Measurements from ENCODE around the gene ANKRD17.

Gene ANKRD17

GRCh38 chr4:73129319-73129718 is 129.3 kb downstream of the ANKRD17 start:
- no peak for DNase-seq (ENCODE audit: low read depth in 2 of 2)

GRCh38 chr4:73127839-73128453 is 130.7 kb downstream of the ANKRD17 start:
- no peak for DNase-seq (ENCODE audit: low read depth in 2 of 2)

- no peak for DNase-seq (ENCODE audit: low read depth in 2 of 2)
Observed at GRCh38 chr4:73109493-73109892, 149.1 kb downstream of the ANKRD17 start.

DNA sequence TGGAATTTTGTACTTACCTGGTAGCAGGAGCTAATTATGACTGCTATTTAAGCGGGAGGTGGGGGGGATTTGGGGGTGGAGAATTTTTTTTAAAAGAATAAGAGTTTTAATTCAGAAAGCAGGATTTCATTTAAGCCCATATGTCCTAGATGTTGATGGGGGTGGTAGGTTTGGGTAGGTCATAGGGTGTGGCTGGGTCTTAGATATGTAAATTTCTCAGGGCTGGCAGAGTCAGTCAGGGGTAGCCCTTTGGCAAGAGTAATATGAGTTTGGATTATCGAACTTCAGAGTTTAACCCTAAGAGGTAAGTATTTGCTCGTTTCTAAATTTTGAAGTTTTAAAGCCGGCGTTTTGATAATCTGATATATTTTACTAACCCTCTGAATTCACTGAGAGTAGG is 153.9 kb downstream of the ANKRD17 start:
- DNase-seq (ENCODE audit: low read depth in 2 of 2): no peak

GRCh38 chr4:73103799-73104503 is 154.6 kb downstream of the ANKRD17 start:
- DNase-seq (ENCODE audit: low read depth in 2 of 2): no peak

DNA sequence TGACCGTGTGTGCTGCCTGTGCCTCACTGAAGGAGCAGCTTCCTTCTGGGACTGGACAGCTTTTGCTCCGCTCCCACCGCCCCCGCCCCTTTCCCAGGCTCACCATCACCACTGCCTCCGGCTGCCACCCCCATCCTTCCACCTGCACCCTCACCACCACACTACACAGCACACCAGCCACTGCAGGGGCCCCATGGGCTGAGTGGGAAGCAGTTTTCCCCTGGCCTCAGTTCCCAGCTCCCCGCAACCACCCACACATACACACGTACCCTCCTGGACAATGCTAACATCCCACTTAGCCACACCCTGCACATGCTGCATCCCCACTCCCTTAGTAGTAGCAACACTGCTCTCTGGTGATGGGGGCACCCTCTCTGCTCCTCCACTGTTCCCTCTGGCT is 159.5 kb downstream of the ANKRD17 start:
- DNase-seq (ENCODE audit: low read depth in 2 of 2): no peak

- DNase-seq (ENCODE audit: low read depth in 2 of 2): no peak
Observed at GRCh38 chr4:73098713-73099112, 159.9 kb downstream of the ANKRD17 start.

DNA sequence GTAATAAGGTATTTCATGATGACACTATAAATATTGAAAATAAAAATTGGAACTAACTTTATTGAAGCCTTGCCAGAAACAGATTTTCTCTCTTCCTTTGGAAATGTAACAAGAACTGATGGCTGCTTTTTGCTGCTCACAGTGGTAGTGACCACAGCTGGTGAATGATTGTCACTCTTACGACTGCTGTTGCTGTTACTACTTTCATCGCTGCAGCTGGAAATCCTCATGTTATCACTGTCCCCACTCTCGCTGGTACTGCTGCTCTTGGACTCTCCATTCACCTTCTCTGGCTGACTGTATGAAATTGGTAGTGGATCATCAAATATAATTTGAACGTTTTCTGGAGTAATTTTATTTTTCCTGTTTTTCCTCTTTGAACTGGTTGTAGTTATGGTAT is 160.6 kb downstream of the ANKRD17 start:
- no peak for DNase-seq (ENCODE audit: low read depth in 2 of 2)

DNA sequence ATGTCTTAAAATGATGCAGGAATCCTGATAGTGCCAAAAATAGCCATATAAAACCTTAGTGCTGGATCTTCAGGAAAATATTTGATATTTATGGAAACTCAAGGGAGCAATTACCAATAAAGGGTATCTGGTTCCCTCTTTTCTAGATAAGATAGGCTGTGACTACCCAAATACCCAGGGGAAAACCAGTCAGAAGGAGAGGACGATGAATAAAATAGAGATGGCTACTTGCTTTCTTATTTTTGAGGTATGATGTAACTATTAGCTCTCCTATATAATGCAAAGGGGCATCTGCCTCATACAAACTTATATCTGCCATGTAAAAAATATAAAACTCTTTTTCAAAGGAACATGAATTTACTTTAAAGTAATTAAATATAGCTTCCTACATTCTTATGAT is 165.7 kb downstream of the ANKRD17 start:
- DNase-seq (ENCODE audit: low read depth in 2 of 2): no peak

GRCh38 chr4:73090738-73091137 is 167.9 kb downstream of the ANKRD17 start:
- no peak for DNase-seq (ENCODE audit: low read depth in 2 of 2)

- DNase-seq (ENCODE audit: low read depth in 2 of 2): no peak
Observed at GRCh38 chr4:73087871-73088270, 170.7 kb downstream of the ANKRD17 start.

GRCh38 chr4:73086095-73086868 is 172.3 kb downstream of the ANKRD17 start:
- no peak for DNase-seq (ENCODE audit: low read depth in 2 of 2)

GRCh38 chr4:73080789-73081188 is 177.8 kb downstream of the ANKRD17 start:
- DNase-seq (ENCODE audit: low read depth in 2 of 2): no peak

GRCh38 chr4:73075832-73076231 is 182.8 kb downstream of the ANKRD17 start:
- no peak for DNase-seq (ENCODE audit: low read depth in 2 of 2)

GRCh38 chr4:73070074-73070390 is 188.6 kb downstream of the ANKRD17 start:
- no peak for DNase-seq (ENCODE audit: low read depth in 2 of 2)

GRCh38 chr4:73069338-73070073 is 189.1 kb downstream of the ANKRD17 start, which contains the start of gene COX18:
Gene COX18, minus strand, starts transcription at chr4:73069716. Its CDS starts 67 bp downstream, at chr4:73069649.
- peak; percentile 88 to 91 for DNase-seq (ENCODE audit: low read depth in 2 of 2)

- DNase-seq (ENCODE audit: low read depth in 2 of 2): no peak
Observed at GRCh38 chr4:73068491-73069337, 189.9 kb downstream of the ANKRD17 start.

DNA sequence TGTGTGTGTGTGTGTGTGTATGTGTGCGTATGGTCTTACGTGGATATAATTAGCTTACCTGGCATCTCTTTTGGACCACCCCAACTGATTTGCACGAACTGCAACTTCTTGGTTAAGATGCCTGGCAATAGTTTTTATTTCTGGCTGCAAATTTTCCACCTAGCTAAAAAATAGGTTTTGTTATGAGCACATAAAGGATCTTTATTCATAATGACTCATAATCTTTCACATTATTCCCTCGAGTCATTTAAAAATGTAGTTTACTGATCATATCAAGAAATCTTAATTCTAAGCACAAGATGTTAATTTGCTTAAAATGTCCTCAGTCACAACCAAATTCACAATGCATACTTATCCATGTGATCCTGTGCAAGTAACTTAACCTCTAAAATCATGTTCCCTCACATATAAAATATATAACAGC is 190.6 kb downstream of the ANKRD17 start:
- DNase-seq (ENCODE audit: low read depth in 2 of 2): no peak

DNA sequence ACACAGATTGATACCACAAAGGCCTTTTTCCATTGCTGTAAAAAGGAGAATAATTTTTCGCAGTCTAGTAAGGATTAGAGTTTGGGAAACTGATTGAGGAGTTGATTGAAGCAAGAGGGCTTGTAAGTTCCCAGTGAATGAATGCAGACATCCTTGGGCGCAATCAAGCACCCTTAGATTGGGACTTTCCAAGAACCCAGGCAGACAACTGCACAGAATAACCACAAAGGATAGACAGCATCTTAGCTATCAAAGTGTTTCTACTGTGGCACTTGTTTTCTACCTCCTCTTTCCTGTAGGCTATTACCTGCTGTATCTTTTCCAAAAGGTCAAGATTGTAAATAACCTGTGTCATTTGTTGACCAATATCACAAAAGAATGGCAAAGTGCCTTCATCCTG is 191.7 kb downstream of the ANKRD17 start:
- DNase-seq (ENCODE audit: low read depth in 2 of 2): no peak

- DNase-seq (ENCODE audit: low read depth in 2 of 2): no peak
Observed at GRCh38 chr4:73066445-73066844, 192.2 kb downstream of the ANKRD17 start.

DNA sequence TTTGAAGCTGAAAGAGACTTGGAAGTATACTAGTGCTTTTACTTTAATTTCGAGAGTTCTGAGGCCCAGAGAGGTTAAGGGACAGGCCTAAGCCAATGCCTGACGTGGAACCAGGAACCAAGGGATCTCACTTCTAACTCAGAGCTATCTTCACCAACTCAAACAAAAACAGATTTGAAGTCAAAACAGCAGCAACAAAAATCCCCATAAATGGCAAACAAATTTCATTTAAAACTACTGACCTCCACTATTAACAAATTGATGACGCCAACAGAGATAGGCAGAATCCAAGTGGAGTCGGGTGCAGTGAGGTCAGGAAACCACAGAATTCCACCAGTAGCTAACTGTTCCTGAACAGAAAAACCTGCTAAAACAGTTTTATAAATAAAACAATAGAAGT is 194.1 kb downstream of the ANKRD17 start:
- DNase-seq (ENCODE audit: low read depth in 2 of 2): no peak

Measured in stimulated activated CD4-positive, alpha-beta T cell treated with anti-CD3 and anti-CD28 coated beads, Interleukin-4, amount 100 ng/mL, for 48 hours (primary cell).